ENCODE results near the gene KHDRBS2.

KHDRBS2 gene

DNA sequence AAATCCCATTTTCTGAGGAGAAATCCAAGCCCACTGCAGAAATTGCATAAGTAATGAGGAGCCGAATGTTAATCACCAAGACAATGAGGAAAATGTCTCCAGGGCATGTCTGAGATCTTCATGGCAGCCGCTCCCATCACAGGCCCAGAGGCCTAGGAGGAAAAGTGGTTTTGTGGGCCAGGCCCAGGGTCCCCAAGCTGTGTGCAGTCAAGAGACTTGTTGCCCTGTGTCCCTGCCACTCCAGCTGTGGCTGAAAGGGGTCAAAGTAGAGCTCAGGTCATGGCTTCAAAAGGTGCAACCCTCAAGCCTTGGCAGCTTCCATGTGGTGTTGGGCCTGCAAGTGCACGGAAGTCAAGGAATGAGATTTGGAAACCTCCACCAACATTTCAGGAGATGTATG is 276.6 kb downstream of the KHDRBS2 start:
- DNase-seq = no peak

- DNase-seq = no peak
These were observed 296.4 kb downstream of the KHDRBS2 start for GRCh38 chr6:61989616-61990015.

GRCh38 chr6:61980622-61981021 is 305.4 kb downstream of the KHDRBS2 start:
- DNase-seq = no peak

- no peak for DNase-seq
These were observed 308.1 kb downstream of the KHDRBS2 start for GRCh38 chr6:61977947-61978346.

DNA sequence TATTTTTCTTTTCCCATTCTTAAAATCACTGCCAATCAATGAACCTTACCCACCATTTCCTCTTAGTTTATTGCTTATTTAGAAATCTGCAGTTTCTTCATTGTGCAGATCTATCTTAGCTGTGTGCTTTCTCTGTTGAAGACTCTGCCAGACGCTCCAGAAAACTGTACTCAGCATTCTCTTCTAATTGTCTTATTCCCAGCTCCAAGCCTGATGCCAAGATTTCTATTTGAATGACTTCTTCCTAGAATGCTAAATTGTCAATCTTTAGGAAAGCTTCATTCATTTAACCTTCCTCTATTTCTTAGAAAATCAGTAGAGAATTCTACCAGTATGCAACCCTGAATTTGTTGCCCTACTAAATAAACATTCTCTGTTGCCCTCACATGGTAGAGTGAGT is 308.9 kb downstream of the KHDRBS2 start:
- DNase-seq = no peak

GRCh38 chr6:61959196-61959595 is 326.8 kb downstream of the KHDRBS2 start:
- DNase-seq = no peak

- DNase-seq = no peak
These were observed 332.2 kb downstream of the KHDRBS2 start for GRCh38 chr6:61953851-61954250.

DNA sequence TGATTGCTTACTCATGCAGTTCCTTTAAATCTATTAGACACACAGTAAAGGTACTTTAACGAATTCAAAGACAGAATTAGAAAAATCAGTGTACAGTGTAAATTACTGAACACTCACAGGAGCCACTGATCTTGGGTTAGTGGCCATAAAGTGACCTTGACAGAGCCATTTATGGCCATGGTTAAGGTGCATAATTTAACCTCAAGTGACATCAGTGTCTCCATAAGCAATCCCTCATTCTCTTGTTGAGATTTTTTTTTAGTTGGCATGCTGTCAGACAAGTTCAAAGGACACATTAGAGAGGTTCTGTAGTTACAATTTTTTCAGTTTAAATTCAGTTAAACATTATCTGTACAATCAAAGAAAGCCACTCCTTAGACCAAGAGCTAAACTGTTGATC is 334.4 kb downstream of the KHDRBS2 start:
- DNase-seq = no peak

DNA sequence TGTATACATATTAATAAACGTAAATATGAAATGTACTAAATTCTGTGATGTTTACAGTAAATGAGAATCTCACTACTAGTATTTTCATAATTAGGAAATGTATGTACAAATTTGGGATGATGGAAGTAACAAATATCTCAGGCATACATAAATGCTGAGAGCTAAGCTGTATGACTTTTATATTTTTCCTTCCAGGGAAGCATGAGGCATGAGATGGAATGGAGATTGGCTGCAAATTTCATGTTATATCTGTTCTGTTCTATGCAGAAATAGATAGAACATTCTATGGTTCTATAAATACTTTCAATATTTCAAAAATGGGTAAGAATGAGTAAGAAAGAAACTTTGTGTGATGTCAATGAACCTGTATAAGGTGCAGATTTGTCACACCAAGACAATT is 335.2 kb downstream of the KHDRBS2 start:
- DNase-seq = no peak

DNA sequence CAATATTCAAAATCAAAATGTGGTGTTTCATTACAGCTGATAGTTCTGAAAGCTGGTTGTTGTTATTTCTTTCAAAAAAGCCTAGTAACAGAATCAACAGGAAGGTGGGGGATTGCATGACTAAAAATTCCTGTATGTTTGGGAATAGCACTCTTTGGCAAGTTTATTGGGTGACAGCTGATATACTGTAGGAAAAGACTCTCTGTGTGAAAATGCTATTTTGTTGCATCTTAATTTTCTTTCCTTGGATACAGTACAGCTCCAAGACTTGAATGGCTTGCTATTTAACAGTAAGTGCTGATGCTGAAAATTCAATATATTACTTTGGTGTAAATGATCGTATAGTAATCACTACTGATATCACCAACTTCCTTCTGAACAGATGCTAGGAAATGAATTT is 336.1 kb downstream of the KHDRBS2 start:
- DNase-seq = no peak

GRCh38 chr6:61949161-61949560 is 336.9 kb downstream of the KHDRBS2 start:
- DNase-seq = no peak

DNA sequence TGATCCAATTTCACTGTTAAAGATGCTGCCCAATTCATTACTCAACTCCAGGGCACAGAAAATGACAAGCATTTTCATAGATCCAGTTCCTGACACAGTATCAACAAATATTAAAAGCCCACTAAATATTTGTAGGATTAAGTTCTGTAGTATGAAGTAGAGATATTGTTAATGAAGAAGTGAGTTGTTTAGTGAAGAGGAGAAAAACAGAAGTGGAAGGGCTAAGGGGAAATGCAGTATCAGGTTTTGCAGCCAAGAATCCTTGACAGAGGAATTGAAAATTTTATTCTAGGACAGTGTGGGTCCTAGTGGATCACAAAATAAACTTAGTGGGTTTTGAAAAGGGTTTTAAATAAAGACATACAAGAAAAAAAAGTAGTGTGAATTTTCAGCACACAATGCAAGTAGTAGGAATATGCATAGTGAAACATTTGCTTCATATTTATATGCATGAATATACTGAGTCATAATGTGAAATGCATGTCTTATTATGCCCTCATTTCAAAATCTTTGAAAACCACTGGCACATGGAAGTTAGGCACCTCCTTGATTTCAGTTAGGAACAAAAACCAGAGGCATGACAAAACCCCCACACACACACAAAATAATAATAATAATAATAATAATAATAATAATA is 338.6 kb downstream of the KHDRBS2 start:
- DNase-seq = no peak

GRCh38 chr6:61940919-61941318 is 345.1 kb downstream of the KHDRBS2 start:
- no peak for DNase-seq

- no peak for DNase-seq
These were observed 350.7 kb downstream of the KHDRBS2 start for GRCh38 chr6:61935242-61935846.

DNA sequence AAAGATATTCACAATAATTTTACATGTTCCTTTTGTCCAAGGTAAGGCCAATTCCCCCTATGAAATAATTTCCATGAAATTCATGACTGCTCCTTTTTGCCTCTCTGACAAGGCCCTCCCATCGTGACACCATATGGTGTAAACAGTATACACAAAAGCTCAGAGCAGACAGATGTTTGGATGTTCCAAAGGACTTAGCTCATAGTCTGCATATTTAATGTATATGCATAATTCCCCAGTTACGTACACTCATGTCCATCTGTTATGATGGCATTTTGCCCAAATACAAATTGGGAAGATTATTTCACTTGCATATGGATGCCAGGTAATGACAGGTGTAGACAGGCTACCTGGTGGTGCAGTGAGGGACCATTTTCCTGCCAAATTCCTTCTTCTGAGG is 376.5 kb downstream of the KHDRBS2 start:
- no peak for DNase-seq

- DNase-seq = no peak
These were observed 384.3 kb downstream of the KHDRBS2 start for GRCh38 chr6:61901748-61902147.

DNA sequence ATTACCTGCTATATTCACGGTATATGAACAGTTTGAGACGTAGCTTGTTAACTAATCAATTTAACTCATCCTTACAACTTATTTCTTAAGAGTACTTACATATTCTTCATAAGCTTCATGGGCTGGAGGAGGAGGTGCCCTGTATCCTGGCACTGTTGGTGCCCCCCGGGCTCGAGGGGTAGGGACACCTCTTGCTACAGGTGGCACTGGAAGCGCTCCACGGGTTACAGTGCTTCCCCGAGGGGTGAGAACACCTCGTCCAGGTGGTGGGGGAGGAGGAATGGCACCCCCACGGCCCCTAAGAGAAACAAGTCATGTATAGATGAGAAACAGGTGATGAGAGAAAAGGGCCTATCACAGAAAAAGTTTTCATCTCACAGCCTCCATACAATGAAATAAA is 391.5 kb downstream of the KHDRBS2 start:
- DNase-seq = no peak

DNA sequence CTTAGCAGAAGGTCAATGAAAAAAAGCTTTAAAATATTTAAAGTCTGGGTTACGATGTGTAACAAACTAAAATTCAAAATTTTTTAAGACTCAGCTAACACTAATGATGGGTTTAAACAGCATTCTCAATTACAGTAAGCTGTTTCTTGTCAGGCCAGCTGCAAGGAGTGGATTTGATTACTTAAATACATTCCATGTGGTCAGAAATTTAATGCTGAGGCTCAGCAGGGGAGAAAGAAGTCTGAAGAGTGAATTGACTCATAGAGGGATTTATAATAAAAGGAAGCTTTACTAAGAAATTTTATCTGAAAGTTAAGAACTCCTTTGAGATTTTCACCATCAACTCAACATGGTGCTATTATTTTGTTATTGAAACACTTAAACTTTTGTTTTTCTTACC is 398.6 kb downstream of the KHDRBS2 start:
- DNase-seq = no peak

DNA sequence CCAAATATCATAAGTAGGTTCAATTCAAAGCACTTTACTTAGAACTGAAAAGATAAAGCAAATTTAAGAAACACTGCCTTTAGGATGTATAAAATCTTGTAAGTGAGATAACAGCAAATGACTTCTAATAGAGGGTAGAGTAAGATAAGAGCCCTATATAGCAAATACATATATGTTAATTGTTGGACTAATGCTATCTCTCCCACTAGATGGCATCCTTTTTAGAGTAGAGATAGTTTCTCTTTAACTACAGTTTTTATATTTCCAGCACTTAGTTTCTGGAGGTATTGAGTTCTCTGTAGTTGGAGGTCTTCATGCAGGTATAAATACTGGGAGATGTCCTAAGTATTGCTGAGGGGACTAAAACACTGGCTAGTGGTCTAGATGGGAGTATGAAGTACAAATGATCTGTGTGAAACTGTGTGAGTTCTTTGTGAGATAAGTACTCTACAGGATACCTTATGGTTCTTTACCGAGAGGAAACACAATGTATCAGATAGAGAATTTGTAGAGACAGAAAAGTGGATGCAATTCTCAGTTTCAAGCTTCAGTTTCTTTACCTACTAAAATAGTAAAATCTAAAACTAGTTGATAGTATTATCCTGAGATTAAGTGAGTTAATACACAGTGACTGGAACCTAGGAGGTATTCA is 399.3 kb downstream of the KHDRBS2 start:
- DNase-seq = no peak

GRCh38 chr6:61869632-61870400 is 416.2 kb downstream of the KHDRBS2 start:
- DNase-seq = no peak

DNA sequence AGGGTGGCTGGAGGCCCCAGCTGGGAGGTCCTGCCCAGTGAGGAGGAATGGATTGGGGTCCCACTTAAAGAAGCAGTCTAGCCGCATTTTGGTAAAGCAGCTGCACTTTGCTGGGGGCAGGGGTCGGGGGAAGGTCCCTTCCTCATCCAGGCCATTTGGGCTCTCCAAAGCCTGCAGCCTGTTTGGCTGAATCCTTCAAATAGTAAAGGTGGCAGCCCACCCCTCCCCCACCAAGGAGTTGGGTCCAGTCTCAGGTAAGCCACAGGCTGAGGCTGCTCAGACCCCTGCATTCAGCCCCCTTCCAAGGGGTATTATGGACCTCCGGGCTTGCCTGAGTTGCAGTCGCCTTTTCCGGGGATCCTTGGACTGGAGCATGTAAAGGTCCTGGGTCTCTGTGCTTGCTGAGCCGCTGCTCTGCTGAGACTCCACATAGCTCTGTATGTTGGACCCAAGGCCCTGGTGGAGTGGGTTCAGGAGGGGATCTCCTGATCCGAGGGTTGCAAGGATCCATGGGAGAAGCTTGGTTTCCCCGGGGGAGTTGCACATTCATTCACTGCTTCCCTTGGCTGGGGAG is 417.4 kb downstream of the KHDRBS2 start:
- DNase-seq = no peak

DNA sequence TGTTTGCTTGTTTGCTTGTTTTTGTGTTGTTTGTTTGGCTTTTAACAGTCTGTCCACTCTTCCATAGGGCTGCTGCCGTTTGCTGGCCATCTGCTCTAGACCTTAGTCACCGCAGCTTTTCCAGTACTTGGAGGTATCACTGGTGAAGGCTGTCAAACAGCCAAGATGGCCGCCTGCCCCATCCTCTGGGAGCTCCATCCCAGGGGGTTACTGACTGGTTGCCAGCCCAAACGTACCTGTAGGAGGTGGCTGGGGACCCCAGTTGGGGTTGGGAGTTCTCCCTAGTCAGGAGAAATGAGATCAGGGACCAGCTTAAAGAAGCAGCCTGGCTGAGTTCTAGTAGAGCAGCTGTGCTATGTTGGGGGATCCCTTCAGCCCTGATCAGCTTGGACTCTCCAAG is 418.4 kb downstream of the KHDRBS2 start:
- no peak for DNase-seq

DNA sequence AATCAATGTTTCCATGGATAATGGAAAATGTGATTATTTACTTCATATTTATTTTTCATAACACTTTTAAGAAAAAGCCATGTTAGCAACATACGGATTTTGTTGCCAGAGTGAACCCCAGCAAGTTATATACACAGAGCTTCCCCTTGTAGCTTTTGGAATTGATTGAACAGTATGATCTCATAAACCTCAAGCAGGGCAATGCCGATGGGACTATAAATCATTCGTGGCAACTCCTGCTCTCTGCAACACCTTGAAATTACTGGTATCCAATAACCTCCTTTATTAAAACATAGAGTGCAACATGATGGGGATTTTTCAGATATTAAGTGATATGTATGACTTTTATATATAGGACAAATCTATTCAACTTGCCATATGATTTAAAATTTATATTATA is 428.5 kb downstream of the KHDRBS2 start:
- DNase-seq = no peak

- no peak for DNase-seq
These were observed 444.1 kb downstream of the KHDRBS2 start for GRCh38 chr6:61841958-61842357.

Data from NCI-H2029 treated with DMSO at 0.1 percent for 48 hours (cell line).